HUES64 (cell line): ENCODE data around the gene EXT2.

Experiments used
- H3K27ac ChIP-seq: 2 replicates; pipeline ENCODE4 v1.7.0; 2013; ENCODE audit warnings: low read depth, low read length, inconsistent platforms
- H3K27me3 ChIP-seq: 2 replicates; pipeline ENCODE4 v1.6.1; 2013; ENCODE audit warnings: mild to moderate bottlenecking, low read length; ENCODE audit not compliant: insufficient read depth
- H3K36me3 ChIP-seq: 2 replicates; pipeline ENCODE4 v1.6.1; 2013; ENCODE audit warnings: mild to moderate bottlenecking, low read length; ENCODE audit not compliant: insufficient read depth
- H3K4me1 ChIP-seq: 2 replicates; pipeline ENCODE4 v1.6.1; 2013; ENCODE audit warnings: mild to moderate bottlenecking, low read length, moderate library complexity; ENCODE audit not compliant: insufficient read depth
- H3K4me3 ChIP-seq: 2 replicates; pipeline ENCODE4 v1.5.1; 2013; ENCODE audit warnings: mild to moderate bottlenecking, low read length, moderate library complexity
- H3K9ac ChIP-seq: 2 replicates; pipeline ENCODE4 v1.6.1; 2013; ENCODE audit warnings: mild to moderate bottlenecking, low read depth, low read length
- H3K9me3 ChIP-seq: 2 replicates; pipeline ENCODE4 v1.6.1; 2013; ENCODE audit warnings: low read depth, low read length; ENCODE audit not compliant: insufficient read depth
- WGBS: fragments of 150-250, 120-280 bp; methylation state at CpG from one replicate; pipeline ENCODE4 v1.1.7; 2013; ENCODE audit warnings: missing lambda C conversion rate; 5-methylcytosine and 5-hydroxymethylcytosine counted together

EXT2 gene

GRCh38 chr11:44066732-44067141 is 28.7 kb upstream of the EXT2 start:
- WGBS: 70% methylated on average over 10 of the region's 10 CpGs
- H3K4me1 ChIP-seq: peaks cover 22% of the 10 kb centered on the region; the same call in 1 of the 2 replicates
- peaks cover 12% of the 10 kb centered on the region for H3K27me3 ChIP-seq
- no peaks in the 10 kb centered on the region for H3K36me3 ChIP-seq
- no peaks in the 10 kb centered on the region for H3K9me3 ChIP-seq
- H3K9ac ChIP-seq: peak overlapping the region; percentile 76
- peak overlapping the region; percentile 88 for H3K27ac ChIP-seq
- H3K4me3 ChIP-seq: peak overlapping the region; percentile 62

- WGBS: 88% methylated on average over 5 of the region's 5 CpGs
- peak overlapping the region; percentile 62; the same call in 1 of the 2 replicates for H3K4me3 ChIP-seq
Observed at GRCh38 chr11:44067266-44067665, 28.2 kb upstream of the EXT2 start.

GRCh38 chr11:44068180-44068579 is 27.3 kb upstream of the EXT2 start:
- H3K27ac ChIP-seq: no peak overlapping the region
- no peaks in the 10 kb centered on the region for H3K36me3 ChIP-seq
- no peaks in the 10 kb centered on the region for H3K9me3 ChIP-seq
- H3K27me3 ChIP-seq: peaks cover 12% of the 10 kb centered on the region
- 92% methylated on average over 2 of the region's 2 CpGs for WGBS
- H3K4me1 ChIP-seq: peaks cover 18% of the 10 kb centered on the region; the same call in 1 of the 2 replicates
- no peak overlapping the region for H3K4me3 ChIP-seq
- H3K9ac ChIP-seq: no peak overlapping the region

More at GRCh38 chr11:44067266-44067665, 28.2 kb upstream of the EXT2 start:
- Histone ChIP-seq H3K27me3 (peaks cover 12% of the 10 kb centered on the region), H3K9me3 (no peaks in the 10 kb centered on the region), H3K27ac (no peak overlapping the region), H3K4me1 (peaks cover 22% of the 10 kb centered on the region; the same call in 1 of the 2 replicates), H3K36me3 (no peaks in the 10 kb centered on the region), H3K9ac (no peak overlapping the region)

- Histone ChIP-seq H3K36me3 (no peaks in the 10 kb centered on the region), H3K9me3 (no peaks in the 10 kb centered on the region), H3K9ac (no peak overlapping the region), H3K4me1 (peaks cover 12% of the 10 kb centered on the region), H3K27ac (no peak overlapping the region), H3K27me3 (peaks cover 12% of the 10 kb centered on the region), H3K4me3 (no peak overlapping the region)
- 79% methylated on average over 3 of the region's 3 CpGs for WGBS
Observed at GRCh38 chr11:44071157-44071556, 24.3 kb upstream of the EXT2 start.

- Histone ChIP-seq H3K9me3 (no peaks in the 10 kb centered on the region), H3K4me3 (no peak overlapping the region), H3K4me1 (peaks cover 9% of the 10 kb centered on the region), H3K9ac (no peak overlapping the region), H3K27me3 (no peaks in the 10 kb centered on the region), H3K27ac (no peak overlapping the region), H3K36me3 (no peaks in the 10 kb centered on the region)
- WGBS: 89% methylated on average over 8 of the region's 8 CpGs
Observed at GRCh38 chr11:44072757-44073658, 22.5 kb upstream of the EXT2 start.

GRCh38 chr11:44078794-44079193 is 16.7 kb upstream of the EXT2 start:
- no peaks in the 10 kb centered on the region for H3K9me3 ChIP-seq
- no peak overlapping the region for H3K27ac ChIP-seq
- no peak overlapping the region for H3K4me3 ChIP-seq
- WGBS: 85% methylated on average over 5 of the region's 5 CpGs
- no peaks in the 10 kb centered on the region for H3K27me3 ChIP-seq
- H3K36me3 ChIP-seq: no peaks in the 10 kb centered on the region; the same call in 1 of the 2 replicates
- H3K4me1 ChIP-seq: peaks cover 9% of the 10 kb centered on the region
- no peak overlapping the region for H3K9ac ChIP-seq

GRCh38 chr11:44079376-44079775 is 16.1 kb upstream of the EXT2 start:
- no peak overlapping the region for H3K4me3 ChIP-seq
- H3K9me3 ChIP-seq: no peaks in the 10 kb centered on the region
- H3K27ac ChIP-seq: no peak overlapping the region
- H3K27me3 ChIP-seq: no peaks in the 10 kb centered on the region
- no peak overlapping the region for H3K9ac ChIP-seq
- H3K4me1 ChIP-seq: peaks cover 9% of the 10 kb centered on the region
- no peaks in the 10 kb centered on the region; the same call in 1 of the 2 replicates for H3K36me3 ChIP-seq
- 86% methylated on average over 6 of the region's 6 CpGs for WGBS

- no peaks in the 10 kb centered on the region; the same call in 1 of the 2 replicates for H3K36me3 ChIP-seq
- H3K27me3 ChIP-seq: no peaks in the 10 kb centered on the region
- 96% methylated on average over 9 of the region's 9 CpGs for WGBS
- peaks cover 6% of the 10 kb centered on the region for H3K4me1 ChIP-seq
- no peak overlapping the region for H3K27ac ChIP-seq
- H3K9ac ChIP-seq: no peak overlapping the region
- H3K9me3 ChIP-seq: no peaks in the 10 kb centered on the region
- H3K4me3 ChIP-seq: no peak overlapping the region
Observed at GRCh38 chr11:44080951-44081350, 14.5 kb upstream of the EXT2 start.

GRCh38 chr11:44082645-44083044 is 12.8 kb upstream of the EXT2 start:
- H3K36me3 ChIP-seq: no peaks in the 10 kb centered on the region; the same call in 1 of the 2 replicates
- no peak overlapping the region for H3K27ac ChIP-seq
- no peak overlapping the region for H3K4me3 ChIP-seq
- no peak overlapping the region for H3K9ac ChIP-seq
- 89% methylated on average over 4 of the region's 4 CpGs for WGBS
- no peaks in the 10 kb centered on the region for H3K9me3 ChIP-seq
- H3K4me1 ChIP-seq: no peaks in the 10 kb centered on the region
- no peaks in the 10 kb centered on the region for H3K27me3 ChIP-seq

GRCh38 chr11:44083433-44083832 is 12.0 kb upstream of the EXT2 start:
- Histone ChIP-seq H3K4me3 (no peak overlapping the region), H3K36me3 (no peaks in the 10 kb centered on the region; the same call in 1 of the 2 replicates), H3K9me3 (peaks cover 2% of the 10 kb centered on the region; the same call in 1 of the 2 replicates), H3K4me1 (no peaks in the 10 kb centered on the region), H3K27ac (no peak overlapping the region), H3K9ac (no peak overlapping the region), H3K27me3 (no peaks in the 10 kb centered on the region)
- 91% methylated on average over 10 of the region's 10 CpGs for WGBS

GRCh38 chr11:44083906-44084305 is 11.6 kb upstream of the EXT2 start:
- Histone ChIP-seq H3K9ac (no peak overlapping the region), H3K36me3 (no peaks in the 10 kb centered on the region; the same call in 1 of the 2 replicates), H3K9me3 (peaks cover 3% of the 10 kb centered on the region; the same call in 1 of the 2 replicates), H3K27ac (no peak overlapping the region), H3K4me1 (no peaks in the 10 kb centered on the region), H3K27me3 (no peaks in the 10 kb centered on the region), H3K4me3 (no peak overlapping the region)
- 98% methylated on average over 4 of the region's 5 CpGs for WGBS
